GM12873 (cell line): Measurements from ENCODE around the gene MCRIP2.

Experiments used
- CTCF ChIP-seq: IDR thresholded peaks from 2 replicates; pipeline ENCODE4 v1.5.1; 2012; ENCODE audit warnings: low read depth, mild to moderate bottlenecking, moderate library complexity, low read length, control low read depth; ENCODE audit not compliant: insufficient read depth; ENCODE audit errors: missing control alignments

MCRIP2 gene

GRCh38 chr16:635573-636205, 5.9 kb upstream of the MCRIP2 start:
- TF ChIP-seq CTCF = no peak

GRCh38 chr16:636206-637080, 5.2 kb upstream of the MCRIP2 start, which contains the start of gene METTL26:
Gene METTL26, minus strand, starts transcription at chr16:636305. Its CDS starts 15 bp downstream, at chr16:636290.
- no peak for TF ChIP-seq CTCF

GRCh38 chr16:637081-638018, 4.3 kb upstream of the MCRIP2 start:
- no peak for TF ChIP-seq CTCF

GRCh38 chr16:638034-638543, 3.5 kb upstream of the MCRIP2 start:
- TF ChIP-seq CTCF = no peak

- no peak for TF ChIP-seq CTCF
These were observed 2.8 kb upstream of the MCRIP2 start for GRCh38 chr16:638836-639235.

GRCh38 chr16:640614-641013, 1.0 kb upstream of the MCRIP2 start:
- no peak for TF ChIP-seq CTCF
